HCT116 (cell line): ENCODE data around the gene RAI14. TPM values are rescaled to one million over a fixed set of nuclear protein-coding genes. Genes with fewer than 3 reads are reported as not detected.

Source experiments
- ATAC-seq: fragments of 200-7000 bp; cut with Tn5 transposase; 2 replicates; pipeline ENCODE4 v1.9.1; 2020; ENCODE audit warnings: mild to moderate bottlenecking, moderate library complexity
- BruUV-seq: library from RNA; stranded (reverse); fragments of 400-500 nt; replicated peaks from 2 replicates; lab custom pipeline; 2021; lab: Mats Ljungman, UMichigan
- CTCF ChIA-PET: fragments of 300-600 bp; sonication (Branson Sonifier 250); formaldehyde crosslinking; loops from one replicate; lab custom pipeline; 2021; ENCODE audit warnings: antibody characterized with exemption; lab: Charles Lee
- POLR2A ChIA-PET: fragments of 300-600, 350-600 bp; sonication (Branson Sonifier 250); formaldehyde crosslinking; loops from one replicate; lab custom pipeline; 2021; ENCODE audit warnings: antibody characterized with exemption; lab: Charles Lee
- RAD21 ChIA-PET, 2 experiments: fragments of 300-600 bp; sonication (Branson Sonifier 250); formaldehyde crosslinking; loops; one replicate each; lab custom pipeline; 2023; ENCODE audit warnings: low total read pairs in 2 of 2; ENCODE audit not compliant: uncharacterized antibody in 2 of 2, unreplicated experiment in 2 of 2, low non-redundant PET in 1 of 2; lab: Charles Lee
- DNase-seq: peaks from one replicate; pipeline ENCODE4 v3.0.0-alpha.2; 2010; ENCODE audit warnings: low read depth, low spot score
- H2AFZ ChIP-seq: fragments of 200-600 bp; shearing (Covaris generic), sonication (generic); 2 replicates; pipeline ENCODE4 v1.6.1; 2017; ENCODE audit warnings: low read depth, mixed run types, mixed read lengths, antibody characterized with exemption, low read length; ENCODE audit not compliant: poor library complexity, severe bottlenecking
- H3K27ac ChIP-seq: 2 replicates; pipeline ENCODE4 v1.5.1; 2012; ENCODE audit warnings: low read depth, low read length
- H3K27me3 ChIP-seq: fragments of 200-600 bp; sonication (generic); 2 replicates; pipeline ENCODE4 v1.6.1; 2016; ENCODE audit warnings: mixed run types, low read length, mixed read lengths; ENCODE audit not compliant: insufficient read depth
- H3K36me3 ChIP-seq, 2 experiments: fragments of 200-500 bp in 1 of 2; fragments of 200-600 bp in 1 of 2; sonication (Bioruptor generic) in 1 of 2; sonication (generic) in 1 of 2; 2 replicates each; pipeline versions ENCODE4 v1.5.1 to v1.6.1; 2014 to 2016; ENCODE audit warnings: low read length in 2 of 2, inconsistent platforms in 1 of 2, mixed read lengths in 1 of 2, mixed run types in 1 of 2; ENCODE audit not compliant: insufficient read depth in 2 of 2, control insufficient read depth in 1 of 2
- H3K4me1 ChIP-seq, 2 experiments: fragments of 200-600 bp in 1 of 2; sonication (generic) in 1 of 2; 2 replicates each; pipeline versions ENCODE4 v1.5.1 to v1.6.1; 2012 to 2017; ENCODE audit warnings: low read length in 2 of 2, inconsistent platforms in 1 of 2, mild to moderate bottlenecking in 1 of 2, mixed read lengths in 1 of 2, mixed run types in 1 of 2, moderate library complexity in 1 of 2; ENCODE audit not compliant: insufficient read depth in 2 of 2, control insufficient read depth in 1 of 2
- H3K4me2 ChIP-seq: fragments of 200-600 bp; sonication (generic); 2 replicates; pipeline ENCODE4 v1.6.1; 2017; ENCODE audit warnings: mixed run types, low read length, mixed read lengths
- H3K4me3 ChIP-seq, 2 experiments: fragments of 200-600 bp in 1 of 2; sonication (generic) in 1 of 2; replicated peaks in 1 of 2; 2 replicates each; pipeline ENCODE4 v1.5.1; 2011 to 2016; ENCODE audit warnings: low read length in 2 of 2, control low read depth in 1 of 2, low read depth in 1 of 2, mild to moderate bottlenecking in 1 of 2, mixed read lengths in 1 of 2, mixed run types in 1 of 2
- H3K79me2 ChIP-seq: fragments of 200-600 bp; sonication (generic); 2 replicates; pipeline ENCODE4 v1.6.1; 2017; ENCODE audit warnings: mild to moderate bottlenecking, mixed run types, low read length, moderate library complexity, mixed read lengths; ENCODE audit not compliant: insufficient read depth
- H3K9ac ChIP-seq: fragments of 200-600 bp; sonication (generic); 2 replicates; pipeline ENCODE4 v1.6.1; 2016; ENCODE audit warnings: low read length, mixed read lengths
- H3K9me2 ChIP-seq: fragments of 200-600 bp; sonication (generic), shearing (Covaris generic); 2 replicates; pipeline ENCODE4 v1.6.1; 2017; ENCODE audit warnings: mixed run types, mild to moderate bottlenecking, moderate library complexity; ENCODE audit not compliant: insufficient read depth
- H3K9me3 ChIP-seq, 2 experiments: fragments of 200-500 bp in 1 of 2; fragments of 200-600 bp in 1 of 2; sonication (Bioruptor generic) in 1 of 2; sonication (generic) in 1 of 2; 2 replicates each; pipeline ENCODE4 v1.6.1; 2014 to 2017; ENCODE audit warnings: low read length in 2 of 2, mixed read lengths in 2 of 2, inconsistent platforms in 1 of 2, low read depth in 1 of 2, mild to moderate bottlenecking in 1 of 2, mixed run types in 1 of 2, moderate library complexity in 1 of 2; ENCODE audit not compliant: control insufficient read depth in 1 of 2, insufficient read depth in 1 of 2
- H4K20me1 ChIP-seq: fragments of 200-600 bp; sonication (generic), shearing (Covaris generic); 2 replicates; pipeline ENCODE4 v1.6.1; 2017; ENCODE audit warnings: mixed run types, mild to moderate bottlenecking, moderate library complexity; ENCODE audit not compliant: insufficient read depth
- CBX3 ChIP-seq: IDR thresholded peaks from 2 replicates; pipeline ENCODE4 v1.6.1; 2012; ENCODE audit warnings: low read depth
- ELF1 ChIP-seq: IDR thresholded peaks from 2 replicates; pipeline ENCODE4 v1.6.1; 2012; ENCODE audit warnings: low read depth, borderline replicate concordance
- RAD21 ChIP-seq: IDR thresholded peaks from 2 replicates; pipeline ENCODE4 v1.6.1; 2012; ENCODE audit warnings: low read depth, mild to moderate bottlenecking
- REST ChIP-seq: IDR thresholded peaks from 2 replicates; pipeline ENCODE4 v1.6.1; 2012; ENCODE audit warnings: low read depth
- intact Hi-C: fragments of 100-400 bp; cut with micrococcal nuclease; formaldehyde crosslinking; loops from 2 replicates; pipeline ENCODE4 v1.10.0; 2022
- total RNA-seq: library from RNA; stranded (reverse); gene quantifications from one replicate; pipeline ENCODE4 v1.2.1, GENCODE V29; 2021; ENCODE audit not compliant: unreplicated experiment

RAI14 gene
- total RNA-seq, 1 experiment from 2014 or later = 47.9 TPM

GRCh38 chr5:34655354-34655991, 655 bp upstream of the RAI14 start:
- Histone ChIP-seq H4K20me1 (no peaks in the 10 kb centered on the region), H3K9ac (peak overlapping the region; percentile 89), H3K9me2 (no peaks in the 10 kb centered on the region), H3K9me3 (no peaks in the 10 kb centered on the region), H3K4me2 (peak overlapping the region; percentile 94), H3K27me3 (no peaks in the 10 kb centered on the region; the same call in 1 of the 2 replicates), H3K36me3 (0 out of 4 replicates have a peak, but pooled peaks cover 0 to 2% of the 10 kb centered on the region in 2 experiments), H3K4me1 (peaks cover 13 to 24% of the 10 kb centered on the region in 2 experiments), H3K4me3 (peak overlapping the region; percentile 74 to 89), H2AFZ (peak overlapping the region; percentile 98), H3K27ac (peak overlapping the region; percentile 78; the same call in 1 of the 2 replicates), H3K79me2 (peaks cover 37% of the 10 kb centered on the region)
- no peak for TF ChIP-seq CBX3
- TF ChIP-seq ELF1 = no peak
- TF ChIP-seq REST = no peak
- TF ChIP-seq RAD21 = no peak
- BruUV-seq = no TSS peak
- ChIA-PET CTCF (no interaction called here), POLR2A (interaction anchor here (0.6 kb wide), 1 partner anchor 65 kb away, joined by 4 read pairs; no protein-coding TSS in a partner anchor), RAD21 (no interaction called here)
- ATAC-seq = peak; percentile 6; the same call in 1 of the 2 replicates
- intact Hi-C loops = loop anchor here (10.0 kb wide), 1 partner anchor 239 kb away; no protein-coding TSS in a partner anchor
- no peak for DNase-seq
